ENCODE measurements around the gene NR5A2.
"Not testable (repeated sequence)": the region's sequence is repeated elsewhere in the genome, so short reads cannot be mapped to it uniquely, and the experiment has no call there.

The NR5A2 gene

DNA sequence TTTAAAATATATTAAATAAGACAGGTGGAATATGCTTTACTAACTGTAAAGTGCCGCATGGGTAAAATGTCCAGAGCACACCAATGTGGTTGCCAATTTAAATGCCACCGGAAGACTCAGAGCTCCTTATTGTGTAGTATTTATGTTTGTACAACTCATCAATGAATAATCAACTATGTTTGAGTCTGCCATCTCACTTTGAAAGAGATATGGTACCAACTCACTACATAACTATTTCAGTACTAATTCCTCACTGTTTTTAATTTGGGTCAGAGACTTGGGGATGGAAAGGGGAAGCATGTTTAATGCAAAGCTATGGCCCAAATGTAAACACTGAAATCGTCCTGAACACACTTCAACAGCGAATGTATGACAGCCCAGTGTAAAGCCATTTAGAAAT, 144.8 kb downstream of the NR5A2 start:
- no peak for DNase-seq

DNA sequence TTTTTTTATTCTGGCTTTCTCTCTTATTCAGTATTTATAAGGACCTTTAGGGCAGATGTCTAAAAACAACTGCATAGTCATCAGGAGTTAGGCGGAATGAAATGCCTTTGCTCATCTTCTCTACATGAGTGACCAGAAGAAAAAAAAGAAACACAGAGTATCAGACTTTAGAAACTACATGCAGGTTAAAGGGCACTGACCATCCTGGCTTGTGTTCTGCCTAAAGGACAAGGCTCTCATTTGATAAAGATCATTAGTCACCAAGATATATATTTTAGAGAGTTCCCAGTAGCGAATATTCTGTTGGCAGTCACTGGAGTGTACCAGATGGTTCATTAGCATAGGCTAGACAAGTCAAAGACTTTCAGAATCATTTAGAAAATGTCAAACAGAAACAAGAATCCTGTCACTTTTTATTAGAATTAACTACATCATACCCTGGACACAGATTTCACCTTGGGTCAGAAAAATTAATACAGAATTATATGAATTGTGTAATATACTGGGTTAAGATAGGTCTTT, 145.6 kb downstream of the NR5A2 start:
- no peak for DNase-seq

- DNase-seq: no peak
Observed at GRCh38 chr1:200174525-200175295, 147.2 kb downstream of the NR5A2 start.

DNA sequence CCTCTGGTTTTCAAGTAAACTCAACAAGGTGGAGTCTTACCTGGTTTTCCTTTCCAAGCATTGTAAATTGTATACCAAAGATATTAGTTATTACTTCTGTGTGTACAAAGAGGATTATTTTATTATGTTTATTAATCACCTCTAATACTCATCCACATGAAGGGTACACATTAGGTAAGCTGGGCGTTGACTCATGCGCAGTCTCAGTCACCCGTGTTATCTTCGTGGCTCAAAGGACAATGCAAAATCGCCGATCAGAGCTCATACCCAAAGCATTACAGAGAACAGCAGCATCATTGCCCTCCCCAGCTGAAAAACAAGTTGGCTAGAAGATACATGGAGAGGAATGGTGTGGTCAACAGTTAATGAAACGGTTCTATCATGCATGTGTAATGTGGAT, 148.7 kb downstream of the NR5A2 start:
- DNase-seq: no peak

DNA sequence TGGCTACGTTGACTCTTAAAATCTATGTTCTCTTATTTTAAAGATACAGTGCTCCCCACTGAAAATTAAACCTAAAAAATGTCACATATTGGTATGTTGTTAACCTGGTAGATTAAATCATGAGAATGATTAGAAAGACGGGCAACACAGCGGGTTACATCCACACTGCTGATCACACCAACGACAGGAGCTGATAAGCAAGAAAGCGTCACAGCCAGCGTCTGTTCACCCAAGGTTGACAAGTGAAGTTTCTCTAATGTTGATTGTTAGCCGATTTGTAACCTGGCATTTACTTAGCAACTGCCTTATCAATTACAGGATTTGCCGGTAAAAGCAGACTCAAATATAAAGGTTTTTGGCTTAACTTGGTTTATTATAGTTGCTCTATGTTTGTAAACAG, 149.3 kb downstream of the NR5A2 start:
- DNase-seq: no peak

GRCh38 chr1:200178340-200178739, 150.8 kb downstream of the NR5A2 start:
- no peak for DNase-seq

DNA sequence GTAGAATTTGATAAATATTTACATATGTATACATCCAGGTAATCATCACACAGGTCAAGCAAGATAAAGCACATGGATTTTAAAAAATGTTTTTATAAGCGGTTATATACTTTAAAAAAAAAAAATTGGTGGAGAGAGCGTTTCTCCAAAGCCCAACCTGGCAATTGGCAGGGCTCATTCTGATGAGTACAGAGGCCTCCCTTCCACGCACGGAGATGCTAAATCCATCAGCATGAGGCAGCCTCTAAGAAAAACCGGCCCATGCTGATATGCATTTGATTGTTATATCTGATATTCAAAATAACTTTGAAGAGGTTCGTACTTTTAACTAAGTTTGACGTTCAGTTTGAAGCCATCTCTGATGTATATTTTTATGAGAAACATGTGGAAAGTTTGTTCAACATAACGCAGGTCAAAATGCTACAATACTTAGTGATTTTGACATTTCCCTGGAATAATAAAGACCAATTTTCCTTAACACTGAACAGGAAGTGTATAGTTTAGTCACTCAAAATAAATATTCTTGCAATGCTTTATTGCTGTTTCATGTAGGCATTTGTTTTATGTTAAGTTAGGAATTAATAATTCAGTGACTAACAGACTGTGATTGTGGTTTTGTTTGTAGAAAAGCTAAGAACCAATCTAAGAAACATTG, 151.7 kb downstream of the NR5A2 start:
- no peak for DNase-seq

DNA sequence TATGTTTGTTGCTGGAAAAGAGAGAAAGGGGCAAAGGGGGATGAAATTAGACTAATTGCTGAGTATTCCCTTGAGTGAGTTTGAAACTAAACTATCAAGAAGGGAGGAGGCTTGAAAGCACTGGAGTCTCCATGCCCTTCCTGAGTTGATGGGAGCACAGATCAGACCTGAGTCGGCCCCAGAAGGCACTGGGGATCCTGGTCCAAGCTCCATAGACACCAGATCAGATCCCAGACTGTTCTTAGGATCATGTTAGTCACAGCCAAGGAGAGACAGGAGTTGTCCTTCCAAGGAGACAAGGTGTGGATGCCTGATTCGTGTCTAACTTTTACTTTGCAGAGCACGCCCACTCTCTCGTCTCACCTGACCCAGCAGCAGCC, 152.3 kb downstream of the NR5A2 start:
- no peak for DNase-seq

- DNase-seq: no peak
Observed at GRCh38 chr1:200180821-200181220, 153.3 kb downstream of the NR5A2 start.

GRCh38 chr1:200181861-200182260, 154.4 kb downstream of the NR5A2 start:
- DNase-seq: no peak

DNA sequence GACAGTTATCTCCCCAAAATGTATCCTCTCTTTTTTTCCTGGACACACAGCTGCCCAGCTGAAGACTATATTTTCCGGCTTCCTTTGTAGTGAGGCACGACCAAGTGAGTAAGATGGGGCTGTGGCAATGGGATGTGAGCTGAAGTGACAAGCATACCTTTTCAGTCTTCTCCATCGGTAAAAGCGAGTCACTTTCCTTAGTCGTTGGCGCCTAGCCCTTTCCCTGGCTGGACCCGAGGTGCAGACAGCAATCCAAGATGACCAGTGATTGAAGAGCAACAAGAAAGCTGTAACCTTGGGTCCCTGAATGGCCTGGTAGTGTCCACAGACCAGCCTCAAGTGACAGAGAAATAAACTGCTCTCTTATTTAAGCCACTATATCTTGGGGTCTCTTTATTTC, 155.2 kb downstream of the NR5A2 start:
- no peak for DNase-seq

- DNase-seq: no peak
Observed at GRCh38 chr1:200183637-200184036, 156.1 kb downstream of the NR5A2 start.

DNA sequence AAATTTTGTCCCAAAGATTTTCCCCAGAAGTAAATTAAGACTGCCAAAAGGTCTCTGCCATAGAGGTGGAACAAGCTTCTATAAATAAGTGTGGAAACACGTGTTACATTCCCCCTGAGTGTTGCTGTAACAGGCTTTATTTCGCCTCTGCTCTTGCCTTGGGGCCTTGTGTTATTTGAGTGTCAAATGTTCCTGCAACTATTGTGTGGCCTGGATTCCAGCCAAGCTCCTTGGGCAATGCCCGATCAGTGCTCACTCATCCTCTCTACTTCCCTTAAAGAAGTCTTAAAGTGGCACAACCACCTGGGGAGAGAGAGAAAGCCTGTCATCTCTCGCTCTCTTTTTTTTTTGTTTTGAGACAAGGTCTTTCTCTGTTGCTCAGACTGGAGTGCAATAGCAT, 156.7 kb downstream of the NR5A2 start:
- no peak for DNase-seq

GRCh38 chr1:200185191-200185590, 157.7 kb downstream of the NR5A2 start:
- DNase-seq: not testable (repeated sequence)

- not testable (repeated sequence) for DNase-seq
Observed at GRCh38 chr1:200187332-200187731, 159.8 kb downstream of the NR5A2 start.

GRCh38 chr1:200191993-200192392, 164.5 kb downstream of the NR5A2 start:
- DNase-seq: no peak

GRCh38 chr1:200194477-200194876, 167.0 kb downstream of the NR5A2 start:
- DNase-seq: no peak

DNA sequence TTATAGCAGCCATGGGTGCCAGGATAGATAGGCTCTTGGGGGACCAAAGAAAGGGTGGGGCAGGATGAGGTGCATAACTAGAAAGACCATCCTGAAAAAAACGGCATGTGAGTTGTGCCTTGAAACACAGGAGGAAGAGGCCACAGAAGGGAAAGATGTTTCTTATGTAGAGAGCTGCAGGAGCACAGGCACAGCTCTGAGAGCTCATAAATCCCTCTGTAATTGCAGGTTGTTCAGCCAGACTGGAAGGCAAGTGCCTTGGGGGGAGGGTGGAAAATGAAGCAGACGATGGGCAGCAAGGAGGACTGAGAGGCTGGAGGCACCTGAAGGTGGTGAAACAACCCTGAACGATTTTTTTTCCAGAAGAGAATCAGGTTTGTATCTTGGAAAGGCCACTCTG, 170.7 kb downstream of the NR5A2 start:
- DNase-seq: no peak

DNA sequence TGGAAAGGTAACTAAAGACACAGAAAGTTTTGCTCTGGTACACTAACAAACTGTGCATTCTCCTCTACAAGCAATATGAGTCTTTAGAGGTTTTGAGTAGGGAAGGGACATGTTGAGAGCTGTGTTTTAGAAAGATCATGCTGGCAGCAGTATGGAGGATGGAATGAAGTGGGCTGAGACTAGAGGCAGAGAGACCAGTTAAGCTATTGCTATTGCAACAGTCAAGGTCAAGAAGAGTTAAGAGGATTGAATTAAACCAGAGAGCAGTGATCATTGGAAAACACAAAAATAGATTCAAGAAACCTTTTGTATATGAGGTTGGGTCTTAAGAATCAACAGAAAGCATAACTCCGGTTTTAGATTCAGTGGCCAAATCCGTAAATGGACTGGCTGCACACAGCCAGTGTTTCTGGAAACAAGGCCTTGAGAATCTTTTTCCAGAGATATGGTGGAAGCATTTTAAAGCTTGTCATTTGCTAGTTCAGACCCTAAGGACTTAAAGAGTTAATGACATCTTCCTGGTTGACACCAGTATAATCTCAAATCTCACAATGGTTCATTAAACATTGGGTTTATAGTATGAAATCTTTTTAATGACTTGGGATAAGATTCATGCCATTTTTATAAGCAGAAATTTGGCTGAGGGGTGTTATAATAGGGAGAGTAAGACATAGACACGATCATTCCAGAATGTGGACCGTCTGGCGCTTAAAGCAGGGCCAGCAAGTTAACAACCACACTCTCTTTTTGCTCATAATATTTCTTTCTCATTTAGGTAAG, 177.9 kb downstream of the NR5A2 start:
- DNase-seq: no peak

DNA sequence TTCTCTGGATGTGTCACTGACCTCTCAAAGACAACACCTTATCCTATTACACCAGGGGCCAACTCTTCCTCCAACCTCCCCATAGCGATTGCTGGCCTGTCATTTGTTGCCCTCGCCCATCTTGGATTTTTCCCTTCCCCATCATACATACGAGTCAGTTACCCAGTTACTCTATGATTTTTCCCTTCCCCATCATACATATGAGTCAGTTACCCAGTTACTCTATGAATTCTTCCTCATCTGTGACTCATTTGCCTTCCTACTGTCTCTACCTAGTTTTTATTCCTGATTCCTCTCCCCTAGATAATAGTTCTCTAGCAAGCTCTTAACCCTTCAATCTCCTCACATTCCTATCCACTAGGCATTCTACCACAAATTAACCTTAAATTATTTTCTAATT, 178.8 kb downstream of the NR5A2 start:
- DNase-seq: no peak

DNA sequence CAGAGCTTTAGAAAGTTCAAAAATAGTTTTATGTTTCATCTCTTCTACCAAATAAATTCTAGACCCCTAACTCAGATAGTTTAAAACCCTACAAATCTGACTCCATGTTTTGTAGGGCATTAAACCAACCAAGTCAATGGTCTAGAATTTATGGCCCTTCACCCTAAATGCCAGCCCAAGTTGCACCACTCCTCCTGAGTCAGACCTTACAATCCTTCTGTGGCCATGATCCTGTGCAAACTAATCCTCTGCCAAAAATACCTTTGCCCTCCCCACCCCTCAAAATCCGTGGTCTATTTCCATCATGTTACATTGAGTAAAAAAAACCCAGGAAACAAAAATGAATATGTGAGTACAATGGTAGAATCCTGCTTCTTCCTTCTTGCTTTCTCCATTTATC, 179.3 kb downstream of the NR5A2 start:
- no peak for DNase-seq

- DNase-seq: no peak
Observed at GRCh38 chr1:200207711-200208126, 180.2 kb downstream of the NR5A2 start.

- no peak for DNase-seq
Observed at GRCh38 chr1:200211157-200211556, 183.6 kb downstream of the NR5A2 start.

DNA sequence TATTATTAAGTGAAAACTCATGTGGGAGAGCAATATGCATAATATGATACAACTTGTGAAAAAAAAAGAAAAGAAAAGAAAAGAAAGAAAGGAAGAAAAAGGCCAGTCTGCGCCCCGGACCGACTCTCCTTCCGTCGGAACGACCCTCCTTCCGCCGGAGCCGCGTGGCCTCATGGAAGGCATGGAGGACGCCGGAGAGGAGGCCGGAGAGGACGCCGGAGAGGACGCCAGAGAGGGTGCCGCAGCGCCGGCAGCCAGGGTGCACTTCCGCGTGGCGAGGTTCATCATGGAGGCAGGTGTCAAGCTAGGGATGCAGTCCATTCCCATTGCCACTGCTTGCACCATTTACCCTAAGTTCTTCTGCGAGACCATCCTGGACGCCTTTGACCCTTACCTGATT, 185.9 kb downstream of the NR5A2 start:
- DNase-seq: no peak
